ENCODE data around the gene PRPF4. TPM values are rescaled to one million over a fixed set of nuclear protein-coding genes. Genes with fewer than 3 reads are reported as not detected.
"Not testable (repeated sequence)": the region's sequence is repeated elsewhere in the genome, so short reads cannot be mapped to it uniquely, and the experiment has no call there.

PRPF4 gene
- total RNA-seq, 2 donors from 2014 or later = 20.6 to 23.6 TPM

- Histone ChIP-seq H3K9me3 (no peaks in the 10 kb centered on the region), H3K27me3 (replicated peaks; ENCODE audit: insufficient read depth) (no peaks in the 10 kb centered on the region), H3K4me3 (no peak overlapping the region), H3K36me3 (peaks cover 56% of the 10 kb centered on the region), H3K27ac (no peak overlapping the region), H3K4me1 (ENCODE audit: control insufficient read depth in 1 of 2, low read depth in 2 of 2) (peaks cover 2 to 10% of the 10 kb centered on the region in 2 donors)
- no peak for TF ChIP-seq CTCF (IDR thresholded peaks at IDR 0.05)
- ATAC-seq (ENCODE audit: insufficient number of reproducible peaks, low FRiP score, low read depth) (no peak), DNase-seq (ENCODE audit: low spot score) (no peak)
Observed at GRCh38 chr9:113281356-113281755, 5.9 kb downstream of the PRPF4 start.

- ATAC-seq (ENCODE audit: insufficient number of reproducible peaks, low FRiP score, low read depth) (no peak), DNase-seq (ENCODE audit: low spot score) (no peak)
- H3K27ac ChIP-seq = no peak overlapping the region
- no peak overlapping the region for H3K4me3 ChIP-seq
- no peak for TF ChIP-seq CTCF (IDR thresholded peaks at IDR 0.05)
- peaks cover 63% of the 10 kb centered on the region for H3K36me3 ChIP-seq
- H3K9me3 ChIP-seq = no peaks in the 10 kb centered on the region
- H3K4me1 ChIP-seq (ENCODE audit: control insufficient read depth in 1 of 2, low read depth in 2 of 2) = no peaks in the 10 kb centered on the region
- H3K27me3 ChIP-seq (replicated peaks; ENCODE audit: insufficient read depth) = no peaks in the 10 kb centered on the region
Observed at GRCh38 chr9:113289091-113289490, 13.6 kb downstream of the PRPF4 start.

GRCh38 chr9:113290052-113290607, 14.7 kb downstream of the PRPF4 start:
- H3K36me3 ChIP-seq = peaks cover 57% of the 10 kb centered on the region
- no peaks in the 10 kb centered on the region for H3K9me3 ChIP-seq
- DNase-seq (ENCODE audit: low spot score) (no peak), ATAC-seq (ENCODE audit: insufficient number of reproducible peaks, low FRiP score, low read depth) (no peak)
- H3K4me3 ChIP-seq = no peak overlapping the region
- H3K27me3 ChIP-seq (replicated peaks; ENCODE audit: insufficient read depth) = no peaks in the 10 kb centered on the region
- no peak overlapping the region for H3K27ac ChIP-seq
- TF ChIP-seq CTCF (IDR thresholded peaks at IDR 0.05) = no peak
- no peaks in the 10 kb centered on the region for H3K4me1 ChIP-seq (ENCODE audit: control insufficient read depth in 1 of 2, low read depth in 2 of 2)

- TF ChIP-seq CTCF (IDR thresholded peaks at IDR 0.05) = no peak
- no peaks in the 10 kb centered on the region for H3K27me3 ChIP-seq (replicated peaks; ENCODE audit: insufficient read depth)
- peaks cover 41% of the 10 kb centered on the region for H3K36me3 ChIP-seq
- no peak for ATAC-seq (ENCODE audit: insufficient number of reproducible peaks, low FRiP score, low read depth)
- H3K27ac ChIP-seq = no peak overlapping the region
- DNase-seq (ENCODE audit: low spot score) = no peak
- no peaks in the 10 kb centered on the region for H3K4me1 ChIP-seq (ENCODE audit: control insufficient read depth in 1 of 2, low read depth in 2 of 2)
- H3K9me3 ChIP-seq = no peaks in the 10 kb centered on the region
- no peak overlapping the region for H3K4me3 ChIP-seq
Observed at GRCh38 chr9:113293285-113293878, 17.9 kb downstream of the PRPF4 start.

GRCh38 chr9:113296247-113296646, 20.8 kb downstream of the PRPF4 start:
- peaks cover 14% of the 10 kb centered on the region for H3K36me3 ChIP-seq
- DNase-seq (ENCODE audit: low spot score); H3K27me3 ChIP-seq (replicated peaks; ENCODE audit: insufficient read depth); H3K27ac ChIP-seq; H3K4me3 ChIP-seq; ATAC-seq (ENCODE audit: insufficient number of reproducible peaks, low FRiP score, low read depth); H3K9me3 ChIP-seq; H3K4me1 ChIP-seq (ENCODE audit: control insufficient read depth in 1 of 2, low read depth in 2 of 2): not testable (repeated sequence)
